Iris pigment epithelial cell (primary cell): ENCODE measurements around the gene SEPTIN1.
"Not testable (repeated sequence)": the region's sequence is repeated elsewhere in the genome, so short reads cannot be mapped to it uniquely, and the experiment has no call there.

Experiments
- DNase-seq: peaks from one replicate; pipeline ENCODE4 v3.0.0-alpha.2; 2011; ENCODE audit warnings: low read depth

The SEPTIN1 gene

DNA sequence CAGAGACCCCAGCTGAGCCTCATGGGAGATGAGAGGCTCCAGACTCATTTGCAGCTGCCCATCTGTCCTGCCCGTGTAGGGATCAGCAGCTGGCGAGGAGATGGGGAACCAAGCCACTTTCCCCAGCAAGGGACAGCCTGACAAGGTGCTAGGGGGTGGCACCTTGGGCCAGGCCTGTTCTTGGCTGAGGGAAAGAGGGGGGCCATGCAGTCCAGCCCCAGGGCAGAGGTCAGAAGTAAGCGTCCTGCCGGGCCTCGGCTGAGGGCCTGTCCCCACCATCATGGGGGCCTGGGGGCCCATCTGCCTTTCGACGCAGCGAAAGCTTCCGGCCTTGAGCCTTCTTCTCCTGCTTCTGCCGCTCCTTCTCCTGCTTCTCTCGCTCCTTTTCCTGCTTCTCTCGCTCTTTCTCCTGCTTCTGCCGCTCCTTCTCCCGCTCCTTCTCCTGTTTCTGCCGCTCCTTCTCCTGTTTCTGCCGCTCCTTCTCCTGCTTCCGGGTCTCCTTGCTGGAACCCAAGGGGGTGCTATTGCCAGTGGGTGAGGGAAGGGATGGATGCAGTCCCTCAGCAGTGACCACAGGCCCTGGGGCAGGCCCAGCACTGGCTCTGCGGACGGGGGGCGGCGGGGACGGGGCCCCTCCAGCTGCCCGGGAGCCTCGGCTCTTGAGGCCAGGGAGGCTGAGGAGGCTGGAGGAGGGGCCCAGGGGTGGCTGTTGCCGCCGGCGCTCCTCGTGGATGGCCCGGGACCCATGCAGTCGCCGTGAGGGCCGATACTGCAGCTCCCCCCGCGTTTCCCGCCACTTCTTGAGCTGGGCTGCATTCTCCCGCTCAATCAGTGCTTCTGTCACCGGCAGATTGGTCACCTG lies 24.4 kb downstream of the SEPTIN1 start:
- DNase-seq, result no peak

DNA sequence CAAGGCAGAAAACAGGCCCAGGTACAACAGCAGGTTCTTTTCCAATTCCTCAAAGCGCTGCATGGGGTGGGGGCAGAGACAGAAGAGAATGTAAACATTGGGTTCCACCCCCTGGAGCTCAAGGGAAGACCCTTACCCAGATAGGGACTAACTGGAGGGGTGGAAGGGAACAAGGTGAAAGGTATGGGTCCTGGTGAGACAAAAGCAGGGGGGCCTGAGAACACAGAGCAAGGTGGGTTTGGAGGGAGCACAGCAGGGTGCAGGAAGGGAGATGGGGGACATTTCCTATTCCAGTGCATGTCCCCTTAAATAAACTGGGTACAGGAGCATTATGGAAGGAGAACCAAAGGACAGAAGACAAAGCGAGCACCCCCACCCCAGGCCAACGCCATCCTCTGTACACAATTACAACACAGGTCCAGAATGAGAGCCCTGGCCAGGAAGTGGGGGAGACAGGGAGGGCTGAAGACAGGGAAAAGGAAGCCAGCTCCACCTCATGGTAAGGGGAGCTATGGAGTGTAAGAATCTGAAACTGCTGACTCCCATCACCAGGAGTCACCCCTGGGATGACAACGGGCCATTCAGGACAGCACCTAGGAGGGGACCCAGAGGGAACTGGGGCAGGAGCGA lies 25.2 kb downstream of the SEPTIN1 start:
- peak; percentile 18 for DNase-seq

DNA sequence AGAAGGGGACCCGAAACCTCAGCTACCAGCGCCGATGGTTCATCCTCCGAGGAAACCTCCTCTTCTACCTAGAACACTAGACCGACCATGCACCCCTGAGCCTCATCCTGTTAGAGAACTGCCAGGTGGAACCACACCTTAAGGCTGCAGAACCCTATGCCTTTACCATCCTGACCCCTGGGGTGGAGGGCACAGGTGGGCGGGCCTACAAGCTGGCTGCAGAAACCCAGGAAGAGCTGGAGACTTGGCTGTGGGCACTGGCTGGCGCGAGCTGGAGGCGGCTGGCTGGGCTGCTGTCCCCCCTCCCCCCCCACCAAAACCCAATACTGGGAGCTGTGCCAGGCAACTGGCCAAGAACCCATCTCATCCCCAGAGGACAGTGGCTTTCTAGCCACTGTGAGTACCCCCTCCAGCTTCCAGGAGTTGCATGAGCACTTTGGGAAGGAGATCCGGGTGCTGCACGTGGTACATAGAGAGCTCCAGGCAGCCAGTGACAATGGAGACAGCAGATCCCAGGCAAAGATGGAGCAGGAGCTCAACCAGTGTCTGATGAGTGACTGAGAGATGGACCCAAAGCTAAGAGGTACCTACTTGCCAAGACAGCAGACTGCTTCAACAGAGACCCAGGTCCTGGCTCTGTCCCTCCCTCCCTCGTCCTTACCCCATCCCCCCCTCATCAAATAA lies 25.8 kb downstream of the SEPTIN1 start:
- no peak for DNase-seq

DNA sequence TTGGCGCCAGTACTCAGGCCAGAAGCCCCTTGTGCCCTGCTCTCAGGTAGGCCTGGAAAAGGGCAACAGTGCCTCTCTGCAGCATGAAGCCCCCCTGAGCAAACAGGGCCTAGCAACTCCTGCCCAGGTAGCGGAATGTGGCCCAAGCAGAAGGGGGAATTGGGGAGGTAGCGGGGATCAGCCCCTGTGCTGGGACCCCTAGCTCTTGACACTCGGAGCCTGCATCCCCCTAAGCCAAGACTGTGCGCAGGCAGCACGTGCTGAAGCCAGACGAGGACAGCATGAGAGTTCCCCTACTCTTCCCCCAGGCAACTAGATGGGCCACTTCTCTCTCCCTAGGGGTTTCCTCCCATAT lies 26.4 kb downstream of the SEPTIN1 start:
- DNase-seq, result no peak

DNA sequence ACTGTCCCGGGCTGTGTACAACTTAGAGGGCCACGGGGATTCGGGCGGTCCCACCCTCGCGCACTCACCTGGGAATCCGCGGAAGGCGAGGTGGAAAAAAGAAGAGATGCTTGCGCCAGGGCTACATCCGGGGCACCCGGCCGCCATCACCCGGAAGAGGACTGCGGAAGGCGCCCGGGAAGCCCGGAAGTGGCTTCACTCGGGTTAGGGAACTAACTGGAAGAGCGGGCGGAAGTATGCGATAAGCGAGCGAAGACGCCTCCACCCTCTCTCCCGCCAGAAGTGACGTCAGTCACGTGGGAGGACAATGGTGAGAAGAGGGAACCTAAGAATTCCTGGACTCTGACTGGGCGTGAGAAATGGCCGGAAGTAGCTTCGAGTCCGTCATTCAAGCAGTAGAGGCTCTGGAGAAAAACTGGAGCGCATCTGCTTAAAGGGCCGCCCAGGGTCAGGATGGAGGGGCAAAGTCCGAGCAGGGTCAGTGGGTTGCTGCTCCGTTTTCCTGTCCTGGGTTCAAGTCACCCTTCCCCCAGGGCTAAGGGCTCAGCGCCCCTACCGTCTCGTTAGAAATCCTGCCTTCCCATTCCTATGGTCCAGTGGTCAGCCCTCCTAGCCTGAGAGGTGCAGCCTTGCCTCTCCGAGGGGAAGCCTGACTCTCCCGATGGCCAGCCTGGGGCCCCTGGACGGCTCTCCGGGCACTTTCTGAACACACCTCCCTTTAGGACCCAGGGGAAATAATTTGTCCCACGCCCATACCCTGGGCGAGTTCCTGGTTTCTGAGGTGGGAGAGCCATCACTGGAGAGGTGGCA lies 27.0 kb downstream of the SEPTIN1 start, which contains the start of gene CD2BP2:
TSS of gene CD2BP2 (minus strand) at position 165 of the 810 bp plus-strand sequence. CDS start 627 bp downstream, outside the sequence.
- peak; percentile 100 for DNase-seq

DNA sequence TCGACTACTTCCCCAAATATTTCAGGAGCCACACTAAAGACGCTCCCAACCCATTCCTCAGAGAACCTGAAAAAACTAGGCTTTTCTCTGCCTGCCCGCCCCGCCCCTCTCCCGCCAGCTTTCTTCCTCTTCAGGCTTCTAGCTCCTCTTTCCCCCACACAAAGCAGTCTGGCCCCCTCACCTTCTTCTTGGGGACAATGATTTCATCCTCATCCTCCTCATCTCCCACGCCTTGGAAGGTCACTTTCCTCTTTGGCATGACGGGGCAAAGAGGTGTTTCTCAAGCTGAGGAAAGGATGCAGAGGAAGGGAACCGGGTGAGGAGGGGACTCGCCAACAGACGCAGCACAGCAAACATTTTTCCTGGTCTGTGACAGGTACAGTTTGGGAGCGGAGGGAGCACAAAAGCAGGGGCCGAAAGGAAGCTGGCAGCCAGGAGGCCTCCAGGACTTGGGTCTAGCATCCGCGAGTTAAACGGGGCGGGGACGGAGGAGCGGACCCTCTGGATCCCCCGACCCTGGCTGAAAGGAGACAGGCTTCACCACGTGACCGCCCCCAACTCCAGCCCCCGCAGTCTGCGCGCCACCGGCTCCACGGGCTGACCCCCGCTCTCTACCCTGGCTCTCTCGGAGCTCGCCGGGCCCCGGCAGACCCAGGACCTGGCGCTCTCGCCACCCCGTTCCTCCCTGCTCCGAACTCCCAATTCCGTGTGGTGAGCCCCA lies 27.8 kb downstream of the SEPTIN1 start:
- DNase-seq, result peak; percentile 16

DNA sequence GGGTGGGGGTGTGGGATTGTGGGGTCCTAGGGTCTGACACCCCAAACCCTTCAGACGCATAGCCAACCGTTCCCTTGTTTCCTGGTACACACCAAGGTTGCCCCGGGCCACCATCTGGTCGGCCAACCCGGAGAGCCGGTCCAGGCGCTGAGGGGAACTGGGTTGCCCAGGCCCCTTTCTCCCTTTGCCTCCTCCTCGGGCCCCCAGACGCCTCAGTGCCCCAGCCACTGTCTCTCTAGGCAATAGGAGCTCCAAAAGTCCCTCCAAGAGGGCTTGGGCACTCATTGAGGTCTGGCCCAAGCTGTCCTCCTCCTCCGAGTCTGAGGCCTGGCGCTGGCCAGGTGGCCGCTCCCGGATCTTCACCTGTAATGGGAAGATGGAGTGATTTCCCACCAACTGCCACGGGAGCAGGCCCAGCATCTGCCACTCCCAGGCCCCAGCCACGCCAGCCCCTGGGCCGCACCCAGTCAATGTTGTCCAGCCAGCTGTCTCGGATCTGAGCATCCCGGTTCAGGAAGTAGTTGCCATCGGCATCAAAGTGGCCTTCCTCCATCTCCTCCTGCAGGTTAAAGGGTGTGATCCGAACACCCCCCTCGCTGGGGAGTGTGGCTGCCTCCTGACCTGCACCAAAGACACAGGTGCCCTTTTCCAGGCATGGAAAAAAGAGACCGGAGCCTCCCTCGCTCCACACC lies 28.8 kb downstream of the SEPTIN1 start:
- no peak for DNase-seq

DNA sequence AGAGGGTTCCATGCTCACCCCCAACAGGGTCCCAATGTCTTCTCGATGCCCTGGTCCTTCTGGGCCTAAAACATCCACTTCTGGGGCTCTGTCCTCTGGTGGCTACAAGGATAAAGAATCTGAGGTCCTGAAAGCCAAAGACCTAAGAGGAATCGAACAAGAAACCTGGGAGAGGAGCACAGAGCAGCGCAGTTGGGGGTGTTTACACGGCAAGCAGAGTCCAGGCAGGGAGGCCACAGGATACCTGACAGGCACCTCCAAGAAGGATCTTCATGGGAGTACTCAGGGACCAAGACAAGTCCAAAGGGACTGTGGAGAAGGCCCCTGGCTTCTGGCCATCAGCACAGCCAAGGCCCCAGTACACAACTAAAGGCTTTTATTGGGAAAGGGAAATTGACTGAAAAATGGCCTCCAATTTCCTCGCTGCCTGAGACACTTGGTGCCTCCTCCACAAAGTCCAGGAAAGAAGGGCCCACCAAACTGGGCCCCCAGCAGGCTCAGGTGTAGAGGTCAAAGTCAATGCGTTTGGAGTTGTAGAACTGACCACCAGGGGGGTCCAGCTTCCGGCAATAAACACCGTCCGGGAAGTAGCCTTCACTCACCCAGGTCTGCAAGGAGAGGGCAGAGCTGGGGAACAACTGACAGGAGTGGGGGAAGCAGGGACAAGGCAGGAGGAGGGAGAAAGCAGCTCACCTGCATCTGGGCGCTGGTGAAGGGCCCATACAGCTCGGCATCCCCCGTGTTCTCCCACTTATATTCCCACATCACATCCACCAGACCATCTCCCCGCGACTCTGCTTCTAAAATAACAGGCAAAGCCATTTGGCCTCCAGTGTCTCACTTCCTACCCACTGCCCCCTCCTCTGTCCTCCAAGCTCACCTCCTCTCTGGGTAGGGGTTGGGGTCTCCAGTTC lies 29.6 kb downstream of the SEPTIN1 start:
- no peak for DNase-seq

DNA sequence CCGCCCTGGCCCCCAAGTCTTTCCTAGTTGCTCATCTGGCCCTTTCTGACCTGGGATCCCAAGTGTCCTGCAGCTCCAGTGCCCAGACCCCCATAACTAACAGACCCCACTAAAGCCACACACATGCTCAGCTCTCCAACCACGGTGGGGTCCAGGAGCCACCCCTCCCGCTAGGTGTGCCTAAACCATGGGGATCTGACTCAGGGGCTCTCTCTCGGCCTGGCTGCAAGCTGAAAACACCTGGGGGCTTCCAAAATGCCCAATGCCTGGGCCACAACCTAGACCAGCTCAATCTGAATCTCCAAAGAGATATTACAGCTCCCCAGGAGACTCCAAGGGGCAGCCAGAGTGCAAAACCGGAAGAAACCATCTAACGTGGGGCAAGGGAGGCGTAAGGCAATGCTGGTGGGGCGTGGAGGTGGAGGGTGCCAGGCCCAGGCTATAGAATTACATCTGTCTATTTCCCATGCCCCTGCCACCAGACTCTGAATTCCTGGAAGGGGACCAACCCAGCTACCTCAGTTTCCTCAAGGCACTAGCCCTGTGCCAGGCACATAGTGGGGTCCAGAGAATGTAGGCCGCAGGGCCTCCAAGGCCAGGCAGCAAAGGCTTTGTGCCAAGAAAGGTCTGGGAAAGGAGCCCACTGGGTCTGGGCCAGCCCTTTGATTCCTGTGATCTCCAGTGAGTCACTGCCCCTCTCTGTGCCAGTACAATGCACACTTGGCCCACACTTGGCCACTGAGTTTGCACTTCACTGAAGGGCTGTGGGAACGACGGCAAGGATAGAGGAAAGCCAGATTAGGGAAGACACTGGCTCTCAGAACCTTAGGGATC lies 30.6 kb downstream of the SEPTIN1 start:
- DNase-seq, result peak; percentile 89

DNA sequence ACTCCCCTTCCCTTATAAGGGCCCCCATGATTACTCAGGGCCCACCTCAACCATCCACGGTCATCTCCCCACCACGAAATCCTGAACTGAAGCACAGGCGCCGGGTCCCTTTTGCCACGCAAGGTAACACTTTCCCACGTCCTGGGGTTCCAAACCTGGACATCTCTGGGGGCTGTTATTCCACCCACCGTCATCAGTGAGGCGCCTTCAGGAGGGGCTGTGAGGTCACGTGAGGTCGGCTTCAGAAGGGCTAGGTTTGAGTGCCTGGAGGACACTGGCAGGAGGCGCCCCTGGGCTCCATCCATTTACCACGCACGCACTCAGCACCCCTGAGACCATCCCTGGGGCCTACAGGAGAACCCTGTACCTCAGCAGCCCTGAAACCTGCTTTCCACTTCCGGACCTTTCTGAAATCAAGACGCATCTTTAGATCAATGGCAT lies 31.3 kb downstream of the SEPTIN1 start:
- no peak for DNase-seq

DNA sequence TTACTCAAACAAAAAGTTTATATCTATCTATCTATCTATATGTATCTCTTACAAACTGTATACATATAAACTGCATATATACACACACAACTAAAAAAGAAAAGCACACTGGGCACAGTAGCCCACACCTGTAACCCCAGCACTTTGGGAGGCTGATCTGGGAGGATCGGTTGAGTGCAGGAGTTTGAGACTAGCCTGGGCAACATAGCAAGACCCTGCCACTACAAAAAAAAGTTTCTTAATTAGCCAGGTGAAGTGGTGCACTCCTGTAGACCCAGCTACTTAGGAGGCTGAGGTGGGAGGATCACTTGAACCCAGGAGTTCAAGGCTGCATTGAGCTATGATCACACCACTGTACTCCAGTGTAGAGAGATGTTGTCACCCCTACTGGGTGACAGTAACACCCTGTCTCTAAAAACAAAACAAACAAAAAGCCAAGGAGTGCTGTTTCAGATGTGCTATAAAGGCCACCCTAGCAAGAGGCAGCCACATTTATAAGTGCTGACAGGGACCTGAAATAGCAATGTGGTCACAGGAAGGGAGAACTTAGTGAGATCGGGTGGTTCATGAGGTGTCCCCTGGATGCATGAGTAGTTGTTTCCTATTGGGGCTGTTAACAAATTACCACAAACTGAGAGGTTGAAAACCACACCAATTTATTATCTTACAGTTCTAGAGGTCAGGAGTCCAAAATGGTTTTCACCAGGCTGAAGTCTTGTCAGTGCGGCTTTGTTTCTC lies 32.1 kb downstream of the SEPTIN1 start:
- DNase-seq, result no peak

DNA sequence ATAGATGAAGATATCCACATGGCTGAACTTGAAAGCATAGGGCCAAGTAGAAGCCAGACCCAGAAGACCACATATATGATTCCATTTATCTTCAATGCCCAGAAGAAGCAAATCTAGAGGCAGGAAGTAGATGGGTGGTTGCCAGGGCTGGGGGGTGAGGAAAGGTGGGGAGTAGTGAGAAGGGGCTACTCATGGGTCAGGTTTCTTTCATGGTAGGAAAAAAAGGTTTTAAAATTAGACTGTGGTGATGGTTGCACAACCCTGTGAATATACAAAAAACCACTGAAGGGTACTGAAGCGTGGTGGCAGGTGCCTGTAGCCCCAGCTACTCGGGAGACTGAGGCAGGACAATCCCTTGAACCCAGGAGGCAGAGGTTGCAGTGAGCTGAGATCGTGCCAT lies 32.7 kb downstream of the SEPTIN1 start:
- DNase-seq, result no peak

DNA sequence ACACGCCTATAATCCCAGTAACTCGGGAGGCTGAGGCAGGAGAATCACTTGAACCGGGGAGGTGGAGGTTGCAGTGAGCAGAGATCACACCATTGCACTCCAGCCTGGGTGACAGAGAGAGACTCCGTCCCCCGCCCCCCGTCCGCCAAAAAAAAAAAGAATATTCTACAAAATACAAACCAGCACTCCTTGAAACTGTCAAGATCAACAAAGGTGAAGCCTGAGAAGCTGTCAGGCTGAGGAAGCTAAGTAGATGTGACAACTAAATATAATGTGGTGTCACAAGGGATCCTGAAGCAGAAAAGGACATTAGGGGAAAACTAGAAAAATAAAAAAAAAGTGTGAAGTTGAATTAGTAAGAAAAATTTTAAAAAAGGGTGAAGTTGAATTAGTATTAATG lies 33.4 kb downstream of the SEPTIN1 start:
- no peak for DNase-seq

DNA sequence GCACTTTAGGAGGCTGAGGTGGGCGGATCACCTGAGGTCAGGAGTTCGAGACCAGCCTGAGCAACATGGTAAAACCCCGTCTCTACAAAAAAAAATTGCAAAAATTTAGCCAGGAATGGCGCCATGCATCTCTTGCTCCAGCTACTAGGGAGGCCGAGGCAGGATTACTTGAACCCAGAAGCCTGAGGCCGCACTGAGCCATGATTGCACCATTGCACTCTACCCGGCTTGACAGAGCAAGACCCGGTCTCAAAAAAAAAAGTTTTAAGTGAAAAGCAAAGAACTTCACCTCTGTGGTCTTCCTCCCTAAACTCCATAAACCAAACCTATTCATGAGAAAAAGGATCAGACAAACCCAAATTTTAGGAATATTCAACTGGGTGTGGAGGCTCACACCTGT lies 34.2 kb downstream of the SEPTIN1 start:
- no peak for DNase-seq

DNA sequence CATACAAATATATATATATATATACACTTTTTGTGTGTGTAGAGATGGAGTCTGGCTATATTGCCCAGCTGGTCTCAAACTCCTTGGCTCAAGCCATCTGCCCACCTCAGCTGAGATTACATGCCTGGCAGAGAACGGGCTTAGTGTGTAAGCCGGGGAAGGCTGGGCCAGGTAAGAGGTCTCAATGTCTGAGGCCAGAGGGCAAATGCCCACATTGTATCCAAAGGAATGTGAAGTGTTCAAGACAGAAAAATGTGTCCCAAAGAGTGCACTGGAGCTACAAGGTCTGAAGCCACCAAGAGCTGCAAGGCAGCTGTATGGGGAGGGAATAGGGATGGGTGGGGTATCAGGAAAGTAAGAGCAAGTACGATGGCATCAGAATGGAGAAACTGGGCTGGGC lies 36.1 kb downstream of the SEPTIN1 start:
- DNase-seq, result no peak

DNA sequence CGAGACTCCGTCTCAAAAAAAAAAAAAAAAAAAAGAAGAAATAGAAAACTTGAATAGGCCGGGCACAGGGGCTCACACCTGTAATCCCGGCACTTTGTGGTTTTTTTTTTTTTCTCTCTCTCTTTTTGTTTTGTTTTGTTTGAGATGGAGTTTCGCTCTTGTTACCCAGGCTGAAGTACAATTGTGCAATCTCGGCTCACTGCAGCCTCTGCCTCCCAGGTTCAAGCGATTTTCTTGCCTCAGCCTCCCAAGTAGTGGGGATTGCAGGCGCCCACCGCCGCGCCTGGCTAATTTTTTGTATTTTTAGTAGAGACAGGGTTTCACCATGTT lies 38.9 kb downstream of the SEPTIN1 start:
- not testable (repeated sequence) for DNase-seq

DNA sequence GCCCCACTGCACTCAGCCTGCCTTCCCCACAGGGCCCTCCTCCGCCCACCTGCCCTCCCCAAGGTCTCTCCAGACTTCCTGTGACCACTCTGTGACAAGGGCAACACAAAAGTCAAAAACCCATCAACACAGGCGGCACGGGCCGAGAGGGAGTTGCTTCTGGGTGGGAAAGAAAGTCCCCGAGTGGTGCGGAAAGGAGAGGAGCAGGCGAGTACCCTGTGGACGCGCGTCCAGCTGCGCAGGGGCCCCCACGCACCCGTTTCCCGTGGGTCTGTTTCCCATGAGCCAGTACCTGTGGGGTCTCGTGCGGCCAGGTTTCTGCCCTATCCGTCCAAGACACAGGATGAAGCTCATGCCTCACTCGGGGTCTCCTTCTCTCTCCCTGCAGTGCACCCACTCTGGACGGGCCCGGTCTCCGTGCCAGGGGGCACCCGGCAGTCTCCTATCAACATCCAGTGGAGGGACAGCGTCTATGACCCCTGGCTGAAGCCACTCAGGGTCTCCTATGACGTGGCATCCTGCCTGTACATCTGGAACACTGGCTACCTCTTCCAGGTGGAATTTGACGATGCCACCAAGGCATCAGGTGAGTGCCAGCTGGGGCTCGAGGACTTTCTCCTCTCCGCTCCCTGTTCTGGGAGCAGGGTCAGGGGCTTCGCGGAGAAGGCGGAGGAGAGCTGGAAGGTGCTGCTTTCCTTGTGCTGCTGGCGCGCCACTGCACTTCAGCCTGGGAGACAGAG lies 39.4 kb downstream of the SEPTIN1 start:
- DNase-seq, result no peak
